Mesodermal cell (in vitro differentiated cells): ENCODE results near the gene SMURF2.

Experiments used
- H3K27ac ChIP-seq: 2 replicates; pipeline ENCODE4 v1.7.0; 2013; ENCODE audit warnings: mild to moderate bottlenecking, low read depth, low read length, moderate library complexity; ENCODE audit not compliant: severe bottlenecking
- H3K36me3 ChIP-seq: 2 replicates; pipeline ENCODE4 v1.7.1; 2013; ENCODE audit warnings: mild to moderate bottlenecking, low read length, moderate library complexity; ENCODE audit not compliant: control insufficient read depth, insufficient read depth
- H3K4me1 ChIP-seq: one replicate; pipeline ENCODE4 v1.7.1; 2013; ENCODE audit warnings: mild to moderate bottlenecking, low read length; ENCODE audit not compliant: insufficient read depth, control insufficient read depth, poor library complexity, severe bottlenecking
- H3K4me3 ChIP-seq: 2 replicates; pipeline ENCODE4 v1.7.0; 2013; ENCODE audit warnings: low read length, control low read depth, mild to moderate bottlenecking; ENCODE audit not compliant: insufficient read depth, poor library complexity, severe bottlenecking; ENCODE audit errors: extremely low read depth
- H3K9me3 ChIP-seq: 2 replicates; pipeline ENCODE4 v1.7.1; 2013; ENCODE audit warnings: mild to moderate bottlenecking, low read length, moderate library complexity; ENCODE audit not compliant: control insufficient read depth
- WGBS, 2 experiments: methylation state at CpG; one replicate each; pipeline ENCODE4 v1.1.5; 2013; ENCODE audit warnings: missing lambda C conversion rate in 2 of 2; ENCODE audit not compliant: insufficient coverage in 2 of 2; 5-methylcytosine and 5-hydroxymethylcytosine counted together

SMURF2 gene

DNA sequence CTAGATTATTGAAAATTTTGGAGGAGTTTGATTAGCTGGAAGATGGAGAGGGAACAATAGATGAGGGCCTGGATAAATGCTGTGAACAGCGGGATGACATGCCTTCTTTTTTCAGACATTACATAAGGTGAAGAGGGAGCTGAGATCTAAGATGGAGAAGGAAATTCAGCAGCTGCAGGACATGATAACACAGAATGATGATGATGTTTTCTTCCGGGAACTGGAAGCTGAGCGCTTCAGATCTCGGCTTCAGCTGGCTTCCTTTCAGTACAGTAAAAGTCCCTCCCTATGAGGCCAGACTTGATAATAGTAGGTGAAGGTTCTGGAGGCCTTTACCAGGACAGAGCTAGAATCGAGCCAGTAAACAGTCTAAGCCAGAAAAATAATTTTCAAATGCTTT is 124.6 kb downstream of the SMURF2 start:
- WGBS, 2 experiments = 85 to 100% methylated on average over 2 to 4 of the region's 5 CpGs
- Histone ChIP-seq H3K36me3 (peaks cover 88% of the 10 kb centered on the region), H3K4me3 (no peak overlapping the region)

DNA sequence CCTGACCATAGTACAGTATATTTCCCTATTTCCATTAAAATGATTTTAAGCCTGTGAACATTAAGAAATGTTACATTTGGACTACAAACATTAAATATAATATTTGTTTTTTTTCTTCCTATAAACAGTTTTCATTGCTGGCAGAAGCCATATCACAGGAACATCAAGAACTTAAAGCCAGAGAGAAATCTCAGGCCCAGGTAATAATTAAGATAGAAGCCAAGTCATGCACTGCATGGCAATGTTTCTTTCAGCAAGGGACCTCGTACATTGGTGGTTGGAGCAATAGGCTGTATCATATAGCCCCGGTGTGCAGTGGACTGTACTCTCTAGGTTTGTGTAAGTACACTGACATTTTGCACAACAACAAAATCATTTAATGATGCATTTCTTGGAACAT is 125.2 kb downstream of the SMURF2 start:
- H3K4me3 ChIP-seq = no peak overlapping the region
- no peaks in the 10 kb centered on the region for H3K4me1 ChIP-seq
- peaks cover 88% of the 10 kb centered on the region for H3K36me3 ChIP-seq
- 100% methylated on average over 1 of the region's 2 CpGs; no CpG with 5 or more reads in 1 of the 2 experiments for WGBS, 2 experiments
- peak overlapping the region; percentile 25 for H3K27ac ChIP-seq
- no peaks in the 10 kb centered on the region for H3K9me3 ChIP-seq

More for the DNA sequence above, 124.6 kb downstream of the SMURF2 start:
- no peaks in the 10 kb centered on the region for H3K9me3 ChIP-seq
- H3K27ac ChIP-seq = no peak overlapping the region
- H3K4me1 ChIP-seq = no peaks in the 10 kb centered on the region

DNA sequence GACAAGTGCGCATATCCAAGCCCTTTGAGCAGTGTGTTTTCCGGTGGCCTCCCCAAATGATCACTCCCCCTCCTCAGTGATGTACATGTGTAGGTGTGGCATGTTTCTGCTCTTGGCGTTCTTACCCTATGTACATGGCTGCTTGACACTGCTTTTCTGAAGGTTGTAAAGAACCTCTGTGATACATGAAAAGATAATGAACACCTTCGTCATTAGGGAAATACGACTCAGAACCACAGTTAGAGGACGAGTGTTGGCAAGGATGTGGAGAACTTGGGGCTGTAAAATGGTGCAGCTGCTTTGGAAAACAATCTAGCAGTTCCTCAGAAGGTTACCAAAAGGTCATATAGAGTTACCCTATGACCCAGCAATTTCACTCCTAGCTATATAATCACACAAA is 126.8 kb downstream of the SMURF2 start:
- Histone ChIP-seq H3K4me1 (no peaks in the 10 kb centered on the region), H3K27ac (peak overlapping the region; percentile 39), H3K4me3 (no peak overlapping the region), H3K36me3 (peaks cover 88% of the 10 kb centered on the region), H3K9me3 (no peaks in the 10 kb centered on the region)
- WGBS, 2 experiments = 86 to 94% methylated on average over 3 to 4 of the region's 6 CpGs

DNA sequence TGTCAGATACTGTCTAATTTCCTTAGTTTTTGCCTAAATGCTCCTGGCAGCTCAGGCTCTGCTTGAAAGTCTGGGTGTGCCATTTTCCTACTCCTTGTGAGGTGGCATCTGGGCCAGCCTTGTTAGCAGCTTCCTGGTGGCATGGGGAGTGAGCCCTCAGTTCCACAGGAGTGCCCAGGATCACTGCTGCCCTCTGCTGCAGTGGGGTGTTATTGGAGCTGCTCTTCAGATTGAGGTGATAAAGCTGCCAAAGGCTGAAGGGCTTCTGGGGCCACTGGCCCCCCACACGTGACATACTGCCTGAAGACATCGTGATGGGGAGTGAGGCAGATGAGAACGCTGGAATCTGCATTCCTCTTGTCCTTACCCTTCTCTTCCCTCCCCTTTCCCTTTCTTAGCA is 127.9 kb downstream of the SMURF2 start:
- no peak overlapping the region for H3K27ac ChIP-seq
- WGBS, 2 experiments = 94 to 100% methylated on average over 2 to 3 of the region's 3 CpGs
- H3K36me3 ChIP-seq = peaks cover 88% of the 10 kb centered on the region
- no peaks in the 10 kb centered on the region for H3K9me3 ChIP-seq
- H3K4me1 ChIP-seq = no peaks in the 10 kb centered on the region
- H3K4me3 ChIP-seq = no peak overlapping the region

DNA sequence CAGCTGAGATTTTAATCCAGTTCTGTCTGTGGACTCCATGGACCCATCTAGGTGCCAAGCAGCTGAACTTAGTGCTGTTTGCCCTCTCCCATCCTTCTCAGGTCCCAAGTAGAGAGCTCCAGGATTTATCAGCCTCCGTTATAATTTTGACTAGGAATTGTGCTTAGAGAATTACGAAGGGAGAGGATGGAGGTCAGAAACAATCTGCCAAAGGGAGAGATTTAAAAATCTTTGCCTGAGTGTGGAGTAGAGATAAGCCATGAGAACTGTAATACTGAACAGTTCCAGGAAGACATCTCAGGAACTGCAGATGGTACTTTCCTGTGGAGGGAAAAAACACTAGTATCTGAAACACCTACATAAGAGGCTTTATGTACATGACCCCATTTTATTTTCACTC is 128.3 kb downstream of the SMURF2 start:
- H3K36me3 ChIP-seq = peaks cover 90% of the 10 kb centered on the region
- H3K9me3 ChIP-seq = no peaks in the 10 kb centered on the region
- H3K4me1 ChIP-seq = no peaks in the 10 kb centered on the region
- no peak overlapping the region for H3K4me3 ChIP-seq
- H3K27ac ChIP-seq = peak overlapping the region; percentile 7
- WGBS, 2 experiments = 86 to 100% methylated on average over 1 of the region's 2 CpGs

DNA sequence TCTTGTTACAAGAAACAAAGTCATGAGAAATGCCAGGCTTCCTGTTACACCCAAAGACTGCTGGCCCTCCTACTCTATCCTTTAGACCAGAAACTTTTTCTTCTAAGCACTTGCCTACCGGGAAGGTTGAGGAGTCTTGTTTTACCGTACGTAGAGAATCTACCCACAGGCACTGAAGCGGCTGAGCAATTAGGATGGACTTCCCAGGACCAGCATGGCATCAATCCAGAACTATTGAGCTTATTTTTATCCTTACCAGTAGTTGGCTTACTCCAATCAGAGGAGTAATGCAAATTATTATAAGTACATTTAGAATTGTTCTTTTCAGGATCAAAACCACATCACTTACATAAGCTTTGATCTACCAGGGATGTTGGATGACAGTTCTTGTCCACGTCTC is 129.7 kb downstream of the SMURF2 start:
- Histone ChIP-seq H3K36me3 (peaks cover 92% of the 10 kb centered on the region), H3K4me1 (no peaks in the 10 kb centered on the region), H3K9me3 (no peaks in the 10 kb centered on the region), H3K27ac (peak overlapping the region; percentile 30), H3K4me3 (no peak overlapping the region)
- 86 to 97% methylated on average over 3 to 5 of the region's 5 CpGs for WGBS, 2 experiments

DNA sequence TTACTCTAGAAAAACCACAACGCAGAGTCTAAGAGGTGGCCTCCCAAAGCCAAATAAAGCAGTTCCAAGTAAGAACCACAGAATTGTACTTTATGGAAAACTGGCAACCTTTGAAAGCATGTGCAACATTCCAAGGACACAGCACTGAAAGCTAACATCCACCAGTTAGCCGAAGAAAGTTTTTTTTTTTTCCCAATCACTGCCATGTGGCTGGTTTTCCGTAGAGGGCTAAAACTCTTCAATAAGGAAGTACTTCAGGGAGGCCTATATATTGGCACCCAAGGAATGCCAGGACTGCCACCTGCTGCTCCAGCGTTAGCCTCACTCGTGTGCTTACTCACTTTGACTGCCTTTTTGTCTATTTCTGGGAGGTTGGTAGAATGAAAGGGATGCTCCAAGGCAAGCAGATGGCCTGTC is 130.1 kb downstream of the SMURF2 start:
- Histone ChIP-seq H3K9me3 (no peaks in the 10 kb centered on the region), H3K36me3 (peaks cover 92% of the 10 kb centered on the region), H3K27ac (no peak overlapping the region), H3K4me1 (no peaks in the 10 kb centered on the region), H3K4me3 (no peak overlapping the region)
- 100% methylated on average over 3 to 4 of the region's 5 CpGs for WGBS, 2 experiments

DNA sequence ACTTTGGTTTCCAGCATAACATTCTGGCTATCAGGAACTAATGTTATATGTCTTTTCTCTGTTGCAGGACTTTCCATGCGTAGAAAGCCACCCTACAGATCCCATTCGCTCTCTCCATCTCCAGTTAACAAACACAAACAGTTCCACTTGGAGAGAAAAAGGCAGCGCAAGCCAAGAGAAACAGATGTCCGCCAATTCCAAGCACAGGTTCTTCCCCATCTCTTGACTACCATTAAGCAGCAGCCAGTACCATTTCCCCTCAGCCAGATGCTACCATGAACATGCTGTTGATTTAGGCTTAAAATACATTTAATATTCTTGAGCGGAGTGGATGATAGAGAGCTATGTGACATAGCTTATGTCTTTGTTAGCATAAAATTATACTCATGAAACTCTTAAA is 132.9 kb downstream of the SMURF2 start:
- 94 to 100% methylated on average over 1 to 4 of the region's 5 CpGs for WGBS, 2 experiments
- Histone ChIP-seq H3K36me3 (peaks cover 93% of the 10 kb centered on the region), H3K9me3 (no peaks in the 10 kb centered on the region), H3K27ac (no peak overlapping the region), H3K4me1 (no peaks in the 10 kb centered on the region), H3K4me3 (no peak overlapping the region)

DNA sequence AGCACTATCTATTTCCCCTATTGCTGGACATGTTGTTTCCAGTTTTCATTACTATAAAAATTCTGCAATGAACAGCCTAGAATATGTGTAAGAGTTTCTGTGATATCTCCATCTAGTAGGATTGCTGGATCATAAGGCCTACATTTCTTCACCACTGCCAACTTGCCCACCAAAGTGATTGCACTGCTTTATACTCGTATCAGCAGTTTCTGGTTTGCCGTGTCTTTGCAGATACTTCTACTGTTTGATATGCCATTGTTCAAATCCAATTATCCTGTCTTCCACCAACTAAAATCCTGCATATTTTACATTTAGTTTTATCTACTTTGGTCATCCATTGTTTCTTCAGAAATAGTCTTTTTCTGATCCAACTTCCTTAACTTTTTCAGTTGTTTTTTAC is 134.2 kb downstream of the SMURF2 start:
- H3K4me1 ChIP-seq = no peaks in the 10 kb centered on the region
- no peaks in the 10 kb centered on the region for H3K9me3 ChIP-seq
- H3K4me3 ChIP-seq = no peak overlapping the region
- no peak overlapping the region for H3K27ac ChIP-seq
- WGBS, 2 experiments = 94 to 96% methylated on average over 2 of the region's 2 CpGs
- H3K36me3 ChIP-seq = peaks cover 95% of the 10 kb centered on the region

DNA sequence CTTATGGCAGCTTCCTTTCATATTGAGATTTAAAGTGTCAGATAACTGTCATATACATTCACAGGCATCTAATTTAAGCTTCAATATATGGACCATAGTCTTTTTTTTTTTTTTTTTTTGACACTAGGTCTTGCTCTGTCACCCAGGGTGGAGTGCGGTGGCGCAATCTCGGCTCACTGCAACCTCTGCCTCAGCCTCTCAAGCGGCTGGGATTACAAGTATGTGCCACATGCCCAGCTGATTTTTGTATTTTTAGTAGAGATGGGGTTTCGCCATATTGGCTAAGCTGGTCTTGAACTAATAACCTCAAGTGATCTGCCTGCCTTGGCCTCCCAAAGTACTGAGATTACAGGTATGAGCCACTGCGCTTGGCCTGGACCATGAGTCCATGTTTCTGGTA is 141.7 kb downstream of the SMURF2 start:
- Histone ChIP-seq H3K9me3 (no peaks in the 10 kb centered on the region), H3K27ac (no peak overlapping the region), H3K4me1 (no peaks in the 10 kb centered on the region), H3K4me3 (no peak overlapping the region), H3K36me3 (peaks cover 96% of the 10 kb centered on the region)
- 88 to 91% methylated on average over 2 to 6 of the region's 6 CpGs for WGBS, 2 experiments

DNA sequence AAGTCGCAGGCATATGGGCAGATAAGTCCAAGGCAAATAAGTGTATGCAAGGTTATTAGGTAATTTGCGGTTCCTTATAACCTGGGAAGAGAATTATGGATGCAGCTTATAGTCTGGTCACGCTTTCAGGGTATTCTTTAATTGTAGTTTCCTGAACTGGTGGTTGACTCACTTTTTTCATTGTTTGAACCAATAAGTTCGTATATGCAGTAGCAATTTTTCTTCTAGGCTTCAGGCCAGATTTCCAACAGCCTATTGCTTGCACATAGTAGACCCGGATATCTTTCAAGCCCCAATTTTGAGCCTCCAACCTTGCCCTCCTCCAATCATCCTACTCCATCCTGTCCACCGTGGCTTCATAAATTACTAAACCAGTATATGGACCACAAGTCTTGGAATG is 142.5 kb downstream of the SMURF2 start:
- H3K36me3 ChIP-seq = peaks cover 98% of the 10 kb centered on the region
- H3K4me3 ChIP-seq = no peak overlapping the region
- WGBS, 2 experiments = 96 to 98% methylated on average over 5 to 6 of the region's 6 CpGs
- no peaks in the 10 kb centered on the region for H3K9me3 ChIP-seq
- no peak overlapping the region for H3K27ac ChIP-seq
- H3K4me1 ChIP-seq = no peaks in the 10 kb centered on the region
